Activated CD4-positive, alpha-beta memory T cell treated with anti-CD3 and anti-CD28 coated beads for 36 hours (primary cell): Measurements from ENCODE around the gene RNF10. TPM values are rescaled to one million over a fixed set of nuclear protein-coding genes. Genes with fewer than 3 reads are reported as not detected.

Source experiments
- CTCF ChIA-PET: fragments of 350-600 bp; sonication (Branson Sonifier 250); formaldehyde crosslinking; loops from one replicate; lab custom pipeline; 2021; ENCODE audit warnings: antibody characterized with exemption, inconsistent platforms; lab: Charles Lee
- POLR2A ChIA-PET: fragments of 350-600 bp; sonication (Branson Sonifier 250); formaldehyde crosslinking; loops from one replicate; lab custom pipeline; 2021; ENCODE audit warnings: antibody characterized with exemption; lab: Charles Lee
- DNase-seq: peaks from one replicate; pipeline ENCODE4 v3.0.0-alpha.2; 2020
- H3K27ac Mint-ChIP-seq: one replicate; pipeline ENCODE4 v1.8.0; 2021; ENCODE audit warnings: mixed read lengths
- H3K27me3 Mint-ChIP-seq: one replicate; pipeline ENCODE4 v1.8.0; 2021; ENCODE audit warnings: mixed read lengths
- H3K36me3 Mint-ChIP-seq: one replicate; pipeline ENCODE4 v1.8.0; 2021; ENCODE audit warnings: mixed read lengths
- H3K4me1 Mint-ChIP-seq: one replicate; pipeline ENCODE4 v1.8.0; 2021; ENCODE audit warnings: low read depth, mixed read lengths
- H3K4me3 Mint-ChIP-seq: one replicate; pipeline ENCODE4 v1.8.0; 2021; ENCODE audit warnings: mild to moderate bottlenecking, mixed read lengths
- H3K9me3 Mint-ChIP-seq: one replicate; pipeline ENCODE4 v1.8.0; 2021; ENCODE audit warnings: mixed read lengths
- intact Hi-C: fragments of 100-400 bp; cut with micrococcal nuclease; formaldehyde crosslinking; loops from one replicate; pipeline ENCODE4 v1.15.1; 2023
- total RNA-seq, 2 experiments: library from RNA; stranded (reverse); gene quantifications; one replicate each; pipeline ENCODE4 v1.2.3, GENCODE V29; 2021

The RNF10 gene
- total RNA-seq, 2 experiments from 2014 or later: 188 to 210 TPM

DNA sequence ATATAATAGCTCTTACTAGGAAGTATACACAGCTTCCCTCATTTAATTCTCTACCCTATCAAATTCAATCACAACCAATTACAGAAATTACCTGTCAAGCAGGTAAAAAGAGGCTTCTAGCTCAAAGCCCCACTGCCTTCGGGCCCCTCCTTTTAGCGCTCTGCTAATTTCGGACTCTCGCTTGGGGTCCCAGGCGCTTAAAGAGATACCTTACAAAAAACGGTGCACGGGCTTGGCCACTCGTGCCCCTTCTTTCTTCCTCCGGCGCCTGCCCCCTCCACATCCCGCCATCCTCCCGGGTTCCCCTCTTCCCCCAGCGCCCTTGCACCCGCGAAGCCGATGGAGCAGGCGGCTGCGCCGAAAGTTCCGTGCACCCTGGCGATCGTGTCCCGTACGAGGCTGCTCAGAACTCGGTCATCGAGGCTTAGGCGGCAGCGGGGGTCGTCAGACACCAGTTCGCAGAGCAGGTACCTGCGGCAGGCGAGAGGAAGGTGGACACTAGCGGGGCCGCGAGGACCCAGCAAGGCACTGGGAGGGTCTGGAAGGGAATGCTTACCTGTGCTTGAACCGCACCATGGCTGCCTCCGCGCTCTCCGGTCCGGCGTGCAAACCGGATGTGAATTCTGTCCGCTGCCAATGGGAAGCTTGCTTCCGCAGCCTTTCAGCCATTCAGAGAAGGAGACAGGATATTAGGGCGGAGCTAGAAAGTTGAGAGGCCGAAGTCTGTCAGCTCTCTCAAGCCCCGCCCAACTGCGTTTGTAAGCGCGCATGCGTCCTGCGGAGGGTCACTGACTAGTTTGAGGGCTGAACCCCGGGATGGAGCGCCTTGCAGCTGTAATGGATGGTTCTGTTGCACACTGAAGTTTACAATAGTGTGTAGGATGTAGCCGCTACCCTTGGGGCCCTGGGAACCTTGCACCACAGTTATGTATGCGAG is 46.9 kb downstream of the RNF10 start, which contains the start of gene POP5:
Gene POP5, minus strand, starts transcription at position 616 of the 937 bp plus-strand sequence. Its CDS starts 40 bp downstream, at position 576.
- no peaks in the 10 kb centered on the region for H3K27me3 Mint-ChIP-seq
- H3K27ac Mint-ChIP-seq: peak within 1 kb of the TSS; percentile 86
- H3K9me3 Mint-ChIP-seq: no peaks in the 10 kb centered on the region
- intact Hi-C loops: loop anchor here (1.0 to 10.0 kb wide), 7 partner anchors 46 to 1211 kb away; partner anchors contain the start of genes ACADS, RHOF and RNF10
- ChIA-PET POLR2A (interaction anchor here (0.9 to 2.5 kb wide), 8 partner anchors 12 to 565 kb away, joined by 3 to 11 read pairs (median 4); partner anchors contain the start of genes MLEC and RNU4-2), CTCF (interaction anchor here (0.8 to 7.2 kb wide), 21 partner anchors 9 to 529 kb away, joined by 3 to 161 read pairs (median 4); partner anchors contain the start of genes CABP1, MLEC, RNF10 and SIRT4)
- peaks cover 33% of the 10 kb centered on the region for H3K4me1 Mint-ChIP-seq
- peaks cover 29% of the 10 kb centered on the region for H3K36me3 Mint-ChIP-seq
- peak within 1 kb of the TSS; percentile 96 for H3K4me3 Mint-ChIP-seq
- DNase-seq: peak; percentile 97

DNA sequence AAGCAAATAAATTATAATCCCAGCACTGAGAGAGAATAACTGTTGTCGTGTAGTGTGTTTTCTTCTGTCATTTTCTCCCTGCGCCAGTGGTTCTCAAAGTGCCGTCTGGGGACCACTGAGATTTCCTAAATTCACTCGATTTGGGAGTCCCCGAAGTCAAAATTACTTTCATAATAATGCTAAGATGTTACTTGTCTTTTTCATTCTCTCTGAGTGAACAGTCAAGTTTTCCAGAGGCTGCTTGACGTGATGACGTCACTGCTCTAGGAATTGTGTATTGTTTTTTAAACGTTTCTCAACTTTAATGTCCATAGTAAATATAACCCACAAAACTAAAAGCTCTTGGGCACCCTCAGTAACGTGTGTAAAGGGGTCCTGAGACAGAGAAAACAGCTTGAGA is 47.8 kb downstream of the RNF10 start:
- H3K27ac Mint-ChIP-seq: peak overlapping the region; percentile 86
- H3K9me3 Mint-ChIP-seq: no peaks in the 10 kb centered on the region
- intact Hi-C loops: loop anchor here (1.0 to 10.0 kb wide), 8 partner anchors 47 to 1210 kb away; partner anchors contain the start of genes ACADS, RHOF and RNF10
- no peaks in the 10 kb centered on the region for H3K27me3 Mint-ChIP-seq
- DNase-seq: peak; percentile 51
- CTCF ChIA-PET: interaction anchor here (1.0 to 7.2 kb wide), 24 partner anchors 10 to 528 kb away, joined by 3 to 161 read pairs (median 6); partner anchors contain the start of genes CABP1, MLEC and SIRT4
- peaks cover 33% of the 10 kb centered on the region for H3K4me1 Mint-ChIP-seq
- peak overlapping the region; percentile 96 for H3K4me3 Mint-ChIP-seq
- H3K36me3 Mint-ChIP-seq: peaks cover 19% of the 10 kb centered on the region
- POLR2A ChIA-PET: interaction anchor here (0.6 to 2.5 kb wide), 5 partner anchors 42 to 290 kb away, joined by 3 to 10 read pairs (median 4); partner anchors contain the start of genes MLEC and RNU4-2

DNA sequence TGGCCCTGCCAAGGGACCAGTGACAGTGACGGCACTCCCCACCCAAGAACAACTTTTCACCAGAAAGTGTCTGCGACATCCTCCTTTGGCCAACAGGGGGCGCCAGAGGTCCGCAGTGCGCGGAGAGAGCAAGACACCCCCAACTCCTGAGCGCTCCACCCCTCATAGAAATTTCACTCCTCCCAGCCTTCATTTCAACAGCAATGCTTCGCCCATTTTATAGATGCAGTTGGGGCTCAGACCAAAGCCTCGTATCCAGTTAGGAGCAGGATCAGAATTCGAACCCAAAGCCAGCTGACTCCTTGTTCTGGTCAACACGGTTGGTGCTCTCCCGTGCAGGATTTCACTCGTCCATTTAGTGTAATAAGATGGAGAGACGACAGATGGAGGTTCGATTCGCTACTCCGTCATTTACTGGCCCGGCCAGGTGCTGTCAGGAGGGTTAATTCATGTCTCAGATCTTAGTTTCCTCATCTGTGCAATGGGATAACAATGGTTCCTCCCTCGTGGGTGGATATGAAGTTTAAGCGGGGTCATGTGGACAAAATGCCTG is 49.4 kb downstream of the RNF10 start:
- ChIA-PET CTCF (interaction anchor here (0.6 to 7.2 kb wide), 26 partner anchors 14 to 656 kb away, joined by 3 to 161 read pairs (median 6); partner anchors contain the start of gene MLEC), POLR2A (interaction anchor here (2.5 kb wide), 1 partner anchor 65 kb away, joined by 8 read pairs; no protein-coding TSS in a partner anchor)
- H3K4me3 Mint-ChIP-seq: peak overlapping the region; percentile 44
- H3K4me1 Mint-ChIP-seq: peaks cover 33% of the 10 kb centered on the region
- intact Hi-C loops: loop anchor here (1.0 to 10.0 kb wide), 7 partner anchors 66 to 1209 kb away; partner anchors contain the start of genes ACADS, RHOF and UNC119B
- no peak overlapping the region for H3K27ac Mint-ChIP-seq
- no peaks in the 10 kb centered on the region for H3K27me3 Mint-ChIP-seq
- no peaks in the 10 kb centered on the region for H3K9me3 Mint-ChIP-seq
- H3K36me3 Mint-ChIP-seq: peaks cover 12% of the 10 kb centered on the region
- peak; percentile 89 for DNase-seq

DNA sequence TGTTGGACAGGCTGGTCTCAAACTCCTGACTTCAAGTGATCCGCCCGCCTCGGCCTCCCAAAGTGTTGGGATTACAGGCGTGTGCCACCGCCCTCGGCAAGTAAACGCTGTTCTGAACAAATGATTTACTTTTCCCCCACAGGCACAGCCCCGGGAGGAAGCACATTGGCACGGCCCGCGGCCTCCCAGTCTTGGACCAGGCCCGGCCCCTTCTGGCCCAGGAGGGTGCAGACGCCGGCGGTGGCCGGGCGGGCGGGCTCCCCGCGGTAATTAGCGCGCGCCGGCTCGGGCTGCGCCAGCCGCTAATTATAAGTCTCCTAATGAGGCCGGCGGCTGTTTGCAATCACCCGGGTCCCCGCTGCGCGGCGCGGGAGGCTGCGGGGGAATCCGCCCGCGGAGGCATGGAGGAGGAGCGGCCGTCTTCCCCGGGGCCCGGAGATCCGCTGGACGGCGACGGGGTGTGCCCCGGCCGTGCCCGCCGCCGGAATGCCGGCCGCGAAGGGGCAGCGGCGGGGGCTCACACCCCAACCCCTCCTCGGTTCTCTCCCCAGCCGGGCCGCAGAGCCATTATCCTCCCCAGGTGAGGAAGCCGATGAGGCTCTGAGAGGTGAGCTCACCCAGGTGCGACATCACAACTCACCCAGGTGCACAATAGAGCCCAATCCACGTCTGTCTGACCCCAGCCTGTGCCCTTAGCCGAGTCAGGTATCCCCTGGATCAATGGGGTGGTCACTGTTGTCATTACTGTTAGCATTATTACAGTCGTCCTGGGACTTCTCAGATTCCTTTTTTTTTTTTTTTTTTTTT is 50.4 kb downstream of the RNF10 start:
- POLR2A ChIA-PET: no interaction called here
- Mint-ChIP-seq H3K9me3 (no peaks in the 10 kb centered on the region), H3K4me1 (peaks cover 29% of the 10 kb centered on the region), H3K27ac (no peak overlapping the region), H3K4me3 (peak overlapping the region; percentile 49), H3K27me3 (no peaks in the 10 kb centered on the region), H3K36me3 (peaks cover 7% of the 10 kb centered on the region)
- peak; percentile 68 for DNase-seq
- CTCF ChIA-PET: interaction anchor here (0.7 to 7.2 kb wide), 6 partner anchors 42 to 388 kb away, joined by 3 to 161 read pairs (median 12); no protein-coding TSS in a partner anchor
- intact Hi-C loops: loop anchor here (5.0 to 10.0 kb wide), 3 partner anchors 143 to 1208 kb away; partner anchors contain the start of genes ACADS and RHOF

DNA sequence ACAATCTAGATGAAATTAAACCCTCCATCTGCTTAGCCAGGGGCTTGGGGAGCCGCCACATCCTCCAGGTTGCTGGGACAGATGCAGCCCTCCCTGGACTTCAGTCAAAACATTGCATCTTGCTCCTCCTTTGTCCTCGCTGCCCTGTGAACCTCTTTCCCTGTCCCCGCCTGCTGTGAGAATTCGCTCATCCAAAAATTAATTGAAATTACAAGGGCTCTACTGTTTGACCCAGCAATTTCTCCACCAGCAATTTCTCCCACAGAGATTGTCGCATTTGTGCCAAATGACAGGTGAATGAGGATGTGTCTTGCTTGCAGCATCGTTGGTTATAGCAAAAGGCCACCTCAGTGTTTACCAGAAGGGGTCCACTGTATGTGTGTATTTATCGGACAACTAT is 52.0 kb downstream of the RNF10 start:
- Mint-ChIP-seq H3K36me3 (no peaks in the 10 kb centered on the region), H3K27me3 (no peaks in the 10 kb centered on the region), H3K27ac (no peak overlapping the region), H3K4me1 (peaks cover 17% of the 10 kb centered on the region), H3K4me3 (no peak overlapping the region), H3K9me3 (no peaks in the 10 kb centered on the region)
- ChIA-PET CTCF (interaction anchor here (2.3 to 3.9 kb wide), 2 partner anchors 63 to 386 kb away, joined by 6 to 29 read pairs; no protein-coding TSS in a partner anchor), POLR2A (no interaction called here)
- DNase-seq: no peak
- intact Hi-C loops: loop anchor here (10.0 kb wide), 1 partner anchor 509 kb away; no protein-coding TSS in a partner anchor

DNA sequence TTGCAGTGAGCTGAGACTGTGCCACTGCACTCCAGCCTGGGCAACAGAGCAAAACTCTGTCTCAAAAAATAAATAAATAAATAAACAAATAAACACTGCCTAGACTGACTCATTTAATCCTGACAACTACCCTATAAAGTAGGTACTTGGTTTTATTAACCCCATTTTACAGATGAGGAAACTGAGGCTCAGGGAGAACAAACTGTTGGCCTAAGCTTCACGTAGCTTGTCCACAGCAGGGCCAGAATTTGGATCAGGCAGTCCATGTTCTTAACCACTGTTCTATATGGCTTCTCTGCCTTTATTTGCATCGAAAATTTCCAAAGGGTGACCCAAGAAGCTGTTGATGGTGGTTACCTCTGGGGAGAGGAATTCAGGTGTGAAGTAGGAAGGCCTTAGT is 52.7 kb downstream of the RNF10 start:
- POLR2A ChIA-PET: no interaction called here
- Mint-ChIP-seq H3K27me3 (no peaks in the 10 kb centered on the region), H3K36me3 (no peaks in the 10 kb centered on the region), H3K9me3 (no peaks in the 10 kb centered on the region), H3K4me3 (no peak overlapping the region), H3K4me1 (peaks cover 12% of the 10 kb centered on the region), H3K27ac (no peak overlapping the region)
- DNase-seq: no peak
- CTCF ChIA-PET: interaction anchor here (1.0 to 3.9 kb wide), 3 partner anchors 62 to 385 kb away, joined by 5 to 29 read pairs (median 6); no protein-coding TSS in a partner anchor
- intact Hi-C loops: loop anchor here (10.0 kb wide), 1 partner anchor 508 kb away; no protein-coding TSS in a partner anchor

DNA sequence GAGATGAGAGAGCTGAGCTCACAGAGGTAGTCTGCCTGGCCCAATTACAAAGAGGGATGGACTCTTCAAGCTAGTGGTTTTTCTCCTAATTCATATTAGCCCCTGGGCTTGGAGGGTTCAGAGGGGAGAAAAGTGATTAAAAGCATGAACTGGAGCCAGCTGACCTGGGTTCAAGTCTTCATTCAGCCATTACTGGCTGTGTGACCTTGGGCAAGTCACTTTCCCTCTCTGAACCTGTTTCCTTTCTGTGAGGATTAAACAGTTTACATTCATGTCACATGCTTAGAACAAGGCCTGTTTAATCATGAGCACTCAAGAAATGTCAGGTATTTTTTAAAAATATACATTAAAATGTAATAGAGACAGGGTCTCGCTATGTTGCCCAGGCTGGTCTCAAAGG is 54.2 kb downstream of the RNF10 start:
- Mint-ChIP-seq H3K27ac (no peak overlapping the region), H3K36me3 (no peaks in the 10 kb centered on the region), H3K4me1 (peaks cover 5% of the 10 kb centered on the region), H3K9me3 (no peaks in the 10 kb centered on the region), H3K27me3 (no peaks in the 10 kb centered on the region), H3K4me3 (no peak overlapping the region)
- CTCF ChIA-PET: interaction anchor here (2.3 to 3.9 kb wide), 2 partner anchors 60 to 383 kb away, joined by 6 to 29 read pairs; no protein-coding TSS in a partner anchor
- no peak for DNase-seq
- intact Hi-C loops: loop anchor here (10.0 kb wide), 1 partner anchor 506 kb away; no protein-coding TSS in a partner anchor
- POLR2A ChIA-PET: no interaction called here

DNA sequence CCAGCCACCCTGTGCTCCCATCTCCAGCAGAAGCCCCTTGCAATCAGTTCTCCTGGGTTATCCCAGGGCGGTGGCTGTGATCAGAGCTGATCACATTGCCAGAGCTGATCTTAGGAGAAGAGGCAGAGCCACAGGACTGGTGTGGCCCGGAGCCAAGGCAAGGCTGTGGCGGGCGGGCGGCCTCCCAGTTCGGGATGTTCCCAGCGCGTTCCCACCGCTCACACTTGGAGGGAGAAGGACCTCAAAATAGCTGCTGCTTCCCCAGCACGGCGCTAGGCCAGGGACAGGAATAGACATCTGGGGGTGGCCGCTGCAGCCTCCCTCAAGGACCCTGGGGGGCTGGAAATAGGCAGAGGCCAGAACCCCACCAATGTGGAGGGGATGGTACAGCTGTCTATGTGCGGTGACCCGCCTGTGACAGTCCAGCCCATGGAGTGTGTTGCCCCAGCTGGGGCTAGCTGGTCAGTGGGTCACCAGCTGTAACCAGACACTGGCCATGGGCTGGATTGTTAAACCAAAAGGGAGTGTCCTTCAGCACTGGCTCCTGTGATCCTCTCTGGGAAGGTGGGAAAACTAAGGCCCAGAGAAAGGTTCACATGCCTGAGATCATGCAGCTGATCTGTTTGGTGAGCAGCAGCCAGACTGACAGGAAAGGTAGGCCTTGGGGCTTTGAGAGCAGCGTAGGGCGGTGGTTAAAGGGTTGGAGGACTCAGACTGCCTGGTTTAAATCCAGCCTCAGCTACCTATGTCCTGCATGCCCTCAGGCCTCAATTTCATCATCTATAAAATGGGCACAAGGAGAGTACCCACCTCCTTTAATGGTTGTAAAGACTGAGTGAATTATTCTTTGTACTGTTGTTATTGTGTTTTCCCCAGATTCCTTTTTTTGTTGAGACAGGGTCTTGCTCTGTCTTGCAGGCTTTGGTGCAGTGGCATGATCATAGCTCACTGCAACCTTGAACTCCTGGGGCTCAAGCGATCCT is 55.1 kb downstream of the RNF10 start:
- CTCF ChIA-PET: interaction anchor here (3.9 kb wide), 1 partner anchor 60 kb away, joined by 29 read pairs; no protein-coding TSS in a partner anchor
- H3K9me3 Mint-ChIP-seq: no peaks in the 10 kb centered on the region
- POLR2A ChIA-PET: no interaction called here
- no peaks in the 10 kb centered on the region for H3K36me3 Mint-ChIP-seq
- H3K27me3 Mint-ChIP-seq: no peaks in the 10 kb centered on the region
- no peak for DNase-seq
- no peak overlapping the region for H3K4me3 Mint-ChIP-seq
- H3K4me1 Mint-ChIP-seq: no peaks in the 10 kb centered on the region
- H3K27ac Mint-ChIP-seq: no peak overlapping the region
- intact Hi-C loops: loop anchor here (10.0 kb wide), 1 partner anchor 506 kb away; no protein-coding TSS in a partner anchor

DNA sequence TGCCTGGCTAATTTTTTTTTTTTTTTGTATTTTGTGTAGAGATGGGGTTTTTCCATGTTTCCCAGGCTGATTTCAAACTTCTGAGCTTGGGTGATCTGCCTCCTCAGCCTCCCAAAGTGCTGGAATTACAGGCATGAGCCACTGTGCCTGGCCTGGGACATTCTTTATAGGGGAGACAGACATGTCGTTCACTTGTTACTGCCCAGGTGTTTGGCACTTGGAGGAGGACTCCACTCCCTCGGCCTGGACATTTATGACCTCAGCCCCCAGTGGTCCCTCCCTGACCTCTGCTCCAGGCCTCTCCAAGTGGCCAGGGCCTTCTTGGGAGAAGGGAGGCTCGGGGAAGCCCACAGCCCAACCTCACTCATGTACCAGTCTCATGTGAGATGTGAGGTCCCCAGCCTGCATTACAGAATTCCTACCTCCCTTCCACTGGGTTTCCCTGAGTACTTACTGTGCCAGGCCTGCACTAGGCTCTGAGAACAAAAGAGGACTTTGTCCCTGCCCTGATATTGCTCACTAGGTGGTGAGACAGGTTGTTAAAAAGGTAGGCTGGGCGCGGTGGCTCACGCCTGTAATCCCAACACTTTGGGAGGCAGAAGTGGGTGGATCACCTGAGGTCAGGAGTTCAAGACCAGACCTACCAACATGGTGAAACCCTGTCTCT is 56.7 kb downstream of the RNF10 start:
- Mint-ChIP-seq H3K27ac (no peak overlapping the region), H3K4me1 (no peaks in the 10 kb centered on the region), H3K36me3 (no peaks in the 10 kb centered on the region), H3K27me3 (no peaks in the 10 kb centered on the region), H3K9me3 (no peaks in the 10 kb centered on the region), H3K4me3 (no peak overlapping the region)
- ChIA-PET CTCF (interaction anchor here (1.1 kb wide), 1 partner anchor 59 kb away, joined by 4 read pairs; no protein-coding TSS in a partner anchor), POLR2A (no interaction called here)
- DNase-seq: no peak
- intact Hi-C loops: no loop called here
